ENCODE results near the gene GPR39. TPM values are rescaled to one million over a fixed set of nuclear protein-coding genes. Genes with fewer than 3 reads are reported as not detected.

Gene GPR39
- total RNA-seq, 1 donor from 2014 or later = 0.20 TPM

- no peak for DNase-seq (ENCODE audit: low spot score)
- no peak overlapping the region for H3K4me3 Mint-ChIP-seq (ENCODE audit: unreplicated experiment)
Measured at GRCh38 chr2:132617989-132618388, 201.4 kb downstream of the GPR39 start.

GRCh38 chr2:132618734-132619133, 202.1 kb downstream of the GPR39 start:
- Mint-ChIP-seq H3K27ac (ENCODE audit: unreplicated experiment) (no peak overlapping the region), H3K9me3 (ENCODE audit: low read depth) (no peaks in the 10 kb centered on the region), H3K36me3 (ENCODE audit: low read depth) (no peaks in the 10 kb centered on the region), H3K4me1 (ENCODE audit: low read depth) (no peaks in the 10 kb centered on the region), H3K4me3 (ENCODE audit: unreplicated experiment) (no peak overlapping the region), H3K27me3 (ENCODE audit: low read depth) (peaks cover 6% of the 10 kb centered on the region)
- no peak for DNase-seq (ENCODE audit: low spot score)
- no peak for TF ChIP-seq CTCF (IDR thresholded peaks at IDR 0.05)

More at GRCh38 chr2:132617989-132618388, 201.4 kb downstream of the GPR39 start:
- H3K36me3 Mint-ChIP-seq (ENCODE audit: low read depth) = no peaks in the 10 kb centered on the region
- no peak for TF ChIP-seq CTCF (IDR thresholded peaks at IDR 0.05)
- no peaks in the 10 kb centered on the region for H3K9me3 Mint-ChIP-seq (ENCODE audit: low read depth)
- no peaks in the 10 kb centered on the region for H3K4me1 Mint-ChIP-seq (ENCODE audit: low read depth)
- H3K27me3 Mint-ChIP-seq (ENCODE audit: low read depth) = peaks cover 4% of the 10 kb centered on the region
- no peak overlapping the region for H3K27ac Mint-ChIP-seq (ENCODE audit: unreplicated experiment)

- Mint-ChIP-seq H3K4me1 (ENCODE audit: low read depth) (no peaks in the 10 kb centered on the region), H3K4me3 (ENCODE audit: unreplicated experiment) (no peak overlapping the region), H3K36me3 (ENCODE audit: low read depth) (no peaks in the 10 kb centered on the region), H3K27me3 (ENCODE audit: low read depth) (peaks cover 7% of the 10 kb centered on the region), H3K9me3 (ENCODE audit: low read depth) (no peaks in the 10 kb centered on the region), H3K27ac (ENCODE audit: unreplicated experiment) (no peak overlapping the region)
- DNase-seq (ENCODE audit: low spot score) = no peak
- TF ChIP-seq CTCF (IDR thresholded peaks at IDR 0.05) = no peak
Measured at GRCh38 chr2:132620115-132620514, 203.5 kb downstream of the GPR39 start.

GRCh38 chr2:132621131-132621875, 204.7 kb downstream of the GPR39 start:
- H3K4me1 Mint-ChIP-seq (ENCODE audit: low read depth) = no peaks in the 10 kb centered on the region

More at GRCh38 chr2:132621131-132621875, 204.7 kb downstream of the GPR39 start:
- no peak overlapping the region for H3K27ac Mint-ChIP-seq (ENCODE audit: unreplicated experiment)
- no peaks in the 10 kb centered on the region for H3K36me3 Mint-ChIP-seq (ENCODE audit: low read depth)
- H3K9me3 Mint-ChIP-seq (ENCODE audit: low read depth) = no peaks in the 10 kb centered on the region
- no peak for TF ChIP-seq CTCF (IDR thresholded peaks at IDR 0.05)
- H3K27me3 Mint-ChIP-seq (ENCODE audit: low read depth) = peaks cover 7% of the 10 kb centered on the region
- no peak for DNase-seq (ENCODE audit: low spot score)
- no peak overlapping the region for H3K4me3 Mint-ChIP-seq (ENCODE audit: unreplicated experiment)
